GM19023 (cell line): Measurements from ENCODE around the gene ACTR1A.

ENCODE experiments used
- ATAC-seq: cut with Tn5 transposase; IDR thresholded peaks from one replicate; pipeline ENCODE4 v1.9.1; 2021; ENCODE audit warnings: mild to moderate bottlenecking, moderate library complexity; ENCODE audit not compliant: unreplicated experiment

ACTR1A gene

DNA sequence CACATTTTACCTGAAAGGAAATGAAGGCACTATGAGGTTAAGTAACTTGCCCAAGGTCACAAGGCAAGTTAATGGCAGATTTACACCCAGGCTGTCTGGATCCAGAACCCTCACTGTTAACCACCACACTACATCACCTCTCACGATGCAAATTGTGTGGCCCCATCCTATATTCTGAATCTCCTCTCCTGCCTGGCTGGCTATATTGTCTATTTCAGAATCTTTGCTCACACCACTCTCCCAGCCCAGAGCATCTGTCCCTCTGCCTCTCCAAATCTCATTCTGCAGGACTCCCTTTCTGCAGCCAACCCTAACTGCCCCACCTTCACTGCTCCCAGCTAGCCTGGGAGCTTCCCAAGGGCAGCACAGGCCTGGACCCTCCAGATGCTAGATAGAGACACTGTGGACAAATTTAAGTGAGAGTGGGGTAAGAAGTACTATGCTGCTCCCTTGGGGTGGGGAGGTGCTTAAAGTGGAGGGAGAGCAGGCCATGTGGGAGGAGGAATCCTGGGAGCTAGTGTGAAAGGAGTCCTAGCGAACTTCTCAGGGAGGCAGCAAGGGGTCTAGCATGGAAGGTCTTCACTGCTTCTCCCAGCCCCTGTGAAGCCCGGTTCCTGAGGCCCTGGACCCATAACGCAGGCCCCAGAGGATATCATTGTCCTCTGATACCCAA lies 70.9 kb downstream of the ACTR1A start:
- no peak for ATAC-seq

DNA sequence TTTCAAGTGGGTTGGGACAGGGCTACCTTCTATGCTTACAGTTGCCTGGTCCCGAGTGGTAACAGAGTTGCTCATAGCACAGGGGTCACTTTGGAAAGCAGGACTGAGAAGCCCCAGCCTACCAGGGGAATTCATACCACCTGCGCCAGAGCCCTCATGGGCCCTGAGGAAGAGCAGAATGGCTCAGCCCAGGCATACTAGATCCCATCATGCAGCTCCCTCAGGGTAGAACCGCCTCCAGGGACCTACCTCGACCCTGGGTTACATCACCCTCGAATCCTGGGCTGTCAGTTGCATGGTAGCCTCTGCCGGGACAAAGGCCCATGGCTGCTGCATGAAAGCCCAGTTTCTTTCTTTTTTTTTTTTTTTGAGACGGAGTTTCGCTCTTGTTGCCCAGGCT lies 73.0 kb downstream of the ACTR1A start:
- ATAC-seq = no peak
